SJCRH30 (cell line): ENCODE measurements around the gene OSBPL9. TPM values are rescaled to one million over a fixed set of nuclear protein-coding genes. Genes with fewer than 3 reads are reported as not detected.

Experiments used
- DNase-seq, 2 experiments: peaks; one replicate each; pipeline ENCODE4 v3.0.0-alpha.2; 2015 to 2020
- H3K27ac ChIP-seq: fragments of 250-450 bp; sonication (Bioruptor Pico); 2 replicates; pipeline ENCODE4 v1.5.1; 2020; ENCODE audit warnings: mild to moderate bottlenecking, moderate library complexity
- H3K27me3 ChIP-seq: fragments of 250-450 bp; sonication (Bioruptor Pico); 2 replicates; pipeline ENCODE4 v1.5.1; 2020; ENCODE audit warnings: mild to moderate bottlenecking, moderate library complexity
- H3K36me3 ChIP-seq: fragments of 250-450 bp; sonication (Bioruptor Pico); 2 replicates; pipeline ENCODE4 v1.5.1; 2020; ENCODE audit warnings: mild to moderate bottlenecking, moderate library complexity
- H3K4me1 ChIP-seq: fragments of 250-450 bp; sonication (Bioruptor Pico); 2 replicates; pipeline ENCODE4 v1.5.1; 2020; ENCODE audit warnings: mild to moderate bottlenecking, moderate library complexity
- H3K4me3 ChIP-seq: fragments of 250-450 bp; sonication (Bioruptor Pico); 2 replicates; pipeline ENCODE4 v1.5.1; 2020; ENCODE audit warnings: mild to moderate bottlenecking, moderate library complexity
- H3K9me3 ChIP-seq: fragments of 250-450 bp; sonication (Bioruptor Pico); replicated peaks from 2 replicates; pipeline ENCODE4 v1.5.1; 2020; ENCODE audit warnings: mild to moderate bottlenecking, moderate library complexity
- total RNA-seq: library from RNA; depleted of rRNA; stranded (reverse); fragments of >200 nt; shearing (Covaris generic); gene quantifications from 2 replicates; pipeline ENCODE4 v1.2.3, GENCODE V29; 2014

OSBPL9 gene
- total RNA-seq, 1 experiment from 2014 or later = 147 TPM

DNA sequence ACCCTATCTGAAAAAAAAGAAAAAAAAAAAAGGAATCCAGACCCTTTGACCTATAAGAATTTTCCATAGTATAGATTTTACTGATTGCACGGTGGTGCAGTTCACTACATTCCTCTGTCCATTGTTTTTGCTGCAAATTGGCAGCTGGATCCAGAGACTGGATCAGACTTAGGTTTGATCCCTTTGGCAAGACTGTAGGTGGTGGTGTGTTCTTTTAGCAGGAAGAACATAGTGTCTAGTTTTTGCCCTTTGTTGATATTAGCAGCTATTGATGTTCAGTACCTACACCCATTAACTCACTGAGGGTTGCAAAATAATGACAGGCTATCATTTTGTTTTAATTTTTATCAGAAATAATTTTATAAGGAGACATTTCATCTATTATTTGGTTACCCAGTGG is 37.1 kb downstream of the OSBPL9 start:
- Histone ChIP-seq H3K27me3 (no peaks in the 10 kb centered on the region), H3K27ac (no peak overlapping the region), H3K36me3 (peaks cover 11% of the 10 kb centered on the region; the same call in 1 of the 2 replicates), H3K9me3 (no peaks in the 10 kb centered on the region), H3K4me3 (no peak overlapping the region), H3K4me1 (no peaks in the 10 kb centered on the region)
- DNase-seq = no peak

DNA sequence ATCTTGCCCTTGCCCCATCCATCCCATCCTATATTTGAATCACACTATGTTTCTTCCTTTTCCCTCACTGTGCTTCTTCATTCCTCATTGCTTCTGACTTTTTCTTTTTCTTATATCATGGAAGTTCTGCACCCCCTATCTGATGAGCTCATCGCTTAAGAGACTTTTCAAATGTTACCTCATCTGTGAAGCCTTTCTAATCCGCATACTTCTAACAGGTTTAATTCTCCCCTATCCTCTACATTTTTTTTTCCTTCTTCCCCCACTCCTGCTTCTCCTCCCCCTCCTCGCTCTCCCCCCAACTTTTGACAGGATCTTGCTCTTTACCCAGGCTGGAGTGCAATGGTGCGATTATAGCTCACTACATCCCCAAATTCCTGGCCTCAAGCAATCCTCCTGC is 39.5 kb downstream of the OSBPL9 start:
- peaks cover 10% of the 10 kb centered on the region for H3K4me1 ChIP-seq
- DNase-seq = no peak
- no peaks in the 10 kb centered on the region for H3K27me3 ChIP-seq
- no peaks in the 10 kb centered on the region for H3K9me3 ChIP-seq
- no peak overlapping the region for H3K27ac ChIP-seq
- no peak overlapping the region for H3K4me3 ChIP-seq
- H3K36me3 ChIP-seq = peaks cover 11% of the 10 kb centered on the region; the same call in 1 of the 2 replicates

DNA sequence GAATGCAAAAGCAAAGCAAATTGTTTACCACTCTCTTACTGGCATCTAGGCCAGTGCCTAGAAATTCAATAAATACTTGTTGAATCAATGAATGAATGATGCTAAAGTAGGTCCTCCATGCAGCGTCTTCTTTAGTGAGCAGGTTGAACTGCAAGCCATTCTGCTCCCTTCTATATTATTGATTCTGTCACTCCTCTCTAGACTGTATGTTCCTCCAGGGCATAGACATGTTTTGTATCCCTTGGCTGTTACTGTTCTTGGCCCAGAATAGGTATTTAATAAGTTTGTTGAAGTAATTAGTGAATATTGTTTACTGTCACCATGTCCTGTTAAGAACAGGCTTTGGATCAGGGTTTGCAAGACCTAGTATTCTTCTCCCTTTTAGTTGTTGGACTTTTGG is 43.7 kb downstream of the OSBPL9 start:
- H3K36me3 ChIP-seq = peaks cover 1% of the 10 kb centered on the region; the same call in 1 of the 2 replicates
- H3K4me3 ChIP-seq = no peak overlapping the region
- H3K4me1 ChIP-seq = peaks cover 15% of the 10 kb centered on the region
- no peaks in the 10 kb centered on the region for H3K27me3 ChIP-seq
- H3K27ac ChIP-seq = no peak overlapping the region
- H3K9me3 ChIP-seq = peaks cover 3% of the 10 kb centered on the region; the same call in 1 of the 2 replicates
- no peak for DNase-seq

DNA sequence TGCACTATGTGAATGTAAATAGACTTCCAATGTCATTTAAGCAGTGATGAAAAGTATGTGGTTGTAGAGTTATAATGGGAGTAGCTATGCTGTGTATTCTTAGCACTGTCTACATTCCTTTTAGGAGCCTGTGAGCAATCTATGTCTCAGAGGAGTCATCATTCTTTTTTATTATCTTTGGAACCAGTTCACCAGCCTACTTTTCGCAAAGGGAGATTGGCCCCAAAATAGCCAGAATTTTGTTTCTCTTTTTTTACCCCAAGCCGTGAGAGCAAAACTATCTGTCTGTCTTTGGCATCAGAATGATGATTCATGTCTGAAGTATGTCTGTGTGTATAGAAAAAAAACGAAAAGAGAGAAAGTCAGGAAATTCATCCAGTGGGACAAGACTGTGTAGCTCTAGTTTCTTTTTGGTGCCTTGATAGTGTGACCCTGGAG is 44.2 kb downstream of the OSBPL9 start:
- peaks cover 3% of the 10 kb centered on the region; the same call in 1 of the 2 replicates for H3K9me3 ChIP-seq
- H3K27ac ChIP-seq = 0 out of 2 replicates have a peak overlapping the region, but pooled peaks have one; percentile 15
- H3K27me3 ChIP-seq = no peaks in the 10 kb centered on the region
- H3K36me3 ChIP-seq = no peaks in the 10 kb centered on the region
- H3K4me3 ChIP-seq = no peak overlapping the region
- H3K4me1 ChIP-seq = peaks cover 15% of the 10 kb centered on the region
- DNase-seq = peak in 1 of 2 experiments; percentile 11

DNA sequence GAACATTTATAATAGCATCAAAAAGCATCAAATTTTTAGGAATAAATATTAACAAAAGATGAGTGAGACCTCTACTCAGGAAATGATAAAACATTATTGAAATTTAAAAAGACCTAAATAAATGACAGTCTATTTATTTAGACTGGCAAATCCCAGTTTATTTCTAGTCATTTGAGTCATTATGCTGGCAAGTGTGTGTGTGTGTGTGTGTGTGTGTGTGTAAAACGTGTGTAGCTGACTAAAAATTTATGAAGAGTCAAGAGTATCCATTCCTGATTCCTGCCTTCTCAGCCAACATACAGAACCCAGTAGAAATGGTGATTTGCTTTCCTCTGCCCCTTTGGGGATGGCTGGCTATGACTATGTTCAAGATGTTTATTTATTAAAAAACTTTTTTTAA is 46.2 kb downstream of the OSBPL9 start:
- Histone ChIP-seq H3K9me3 (peaks cover 3% of the 10 kb centered on the region; the same call in 1 of the 2 replicates), H3K27ac (no peak overlapping the region), H3K36me3 (no peaks in the 10 kb centered on the region), H3K4me3 (no peak overlapping the region), H3K4me1 (peaks cover 15% of the 10 kb centered on the region), H3K27me3 (no peaks in the 10 kb centered on the region)
- DNase-seq = no peak

DNA sequence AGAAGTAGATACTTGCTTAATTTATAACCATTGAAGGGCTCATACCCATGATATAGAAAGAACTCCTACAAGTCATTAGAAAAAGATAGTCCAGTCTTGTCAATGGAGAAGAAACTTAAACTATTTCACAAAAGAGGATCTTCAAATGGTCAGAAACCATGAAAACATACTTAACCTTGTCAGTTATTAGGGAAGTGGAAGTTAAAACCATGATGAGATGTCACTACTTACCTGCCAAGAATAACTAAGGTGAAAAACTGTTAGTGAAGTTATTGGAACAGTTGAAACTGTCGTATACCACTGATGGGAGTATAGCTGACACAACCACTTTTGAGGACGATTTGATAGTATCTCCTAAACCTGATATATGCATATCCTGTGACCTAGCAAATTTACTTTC is 46.8 kb downstream of the OSBPL9 start:
- peaks cover 15% of the 10 kb centered on the region for H3K4me1 ChIP-seq
- no peak overlapping the region for H3K27ac ChIP-seq
- DNase-seq = no peak
- peaks cover 3% of the 10 kb centered on the region; the same call in 1 of the 2 replicates for H3K9me3 ChIP-seq
- no peaks in the 10 kb centered on the region for H3K36me3 ChIP-seq
- H3K27me3 ChIP-seq = no peaks in the 10 kb centered on the region
- no peak overlapping the region for H3K4me3 ChIP-seq

DNA sequence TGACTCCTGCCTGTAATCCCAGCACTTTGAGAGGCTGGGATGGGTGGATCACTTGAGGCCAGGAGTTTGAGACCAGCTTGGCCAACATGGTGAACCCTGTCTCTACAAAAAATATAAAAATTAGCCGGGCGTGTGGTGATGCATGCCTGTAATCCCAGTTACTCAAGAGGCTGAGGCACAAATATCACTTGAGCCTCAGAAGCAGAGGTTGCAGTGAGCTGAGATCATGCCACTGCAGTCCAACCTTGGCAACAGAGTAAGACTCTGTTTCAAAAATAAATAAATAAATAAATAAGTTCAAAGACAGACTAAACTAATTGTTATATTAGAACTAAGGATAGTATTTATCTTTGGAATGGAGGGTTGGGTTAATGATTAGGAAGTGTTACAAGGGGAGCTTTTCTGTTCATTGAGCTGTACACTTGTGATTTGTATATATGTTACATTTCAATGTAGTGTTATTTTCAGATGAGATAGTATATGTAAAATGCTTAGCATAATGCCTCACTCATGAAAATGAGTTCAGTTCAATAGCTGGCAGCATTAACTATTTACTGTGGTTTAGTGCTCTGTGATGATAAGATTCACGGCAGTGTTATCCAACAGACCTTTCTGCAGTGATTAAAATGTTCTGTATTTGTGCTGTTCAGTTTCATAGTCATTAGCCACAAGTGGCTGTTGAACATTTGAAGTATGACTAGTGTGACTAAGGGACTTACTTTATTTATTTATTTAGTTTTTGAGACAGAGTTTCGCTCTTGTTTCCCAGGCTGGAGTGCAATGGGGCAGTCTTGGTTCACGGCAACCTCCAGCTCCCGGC is 47.7 kb downstream of the OSBPL9 start:
- H3K27ac ChIP-seq = no peak overlapping the region
- H3K9me3 ChIP-seq = peaks cover 3% of the 10 kb centered on the region; the same call in 1 of the 2 replicates
- no peak for DNase-seq
- H3K27me3 ChIP-seq = no peaks in the 10 kb centered on the region
- no peak overlapping the region for H3K4me3 ChIP-seq
- peaks cover 15% of the 10 kb centered on the region for H3K4me1 ChIP-seq
- H3K36me3 ChIP-seq = no peaks in the 10 kb centered on the region

DNA sequence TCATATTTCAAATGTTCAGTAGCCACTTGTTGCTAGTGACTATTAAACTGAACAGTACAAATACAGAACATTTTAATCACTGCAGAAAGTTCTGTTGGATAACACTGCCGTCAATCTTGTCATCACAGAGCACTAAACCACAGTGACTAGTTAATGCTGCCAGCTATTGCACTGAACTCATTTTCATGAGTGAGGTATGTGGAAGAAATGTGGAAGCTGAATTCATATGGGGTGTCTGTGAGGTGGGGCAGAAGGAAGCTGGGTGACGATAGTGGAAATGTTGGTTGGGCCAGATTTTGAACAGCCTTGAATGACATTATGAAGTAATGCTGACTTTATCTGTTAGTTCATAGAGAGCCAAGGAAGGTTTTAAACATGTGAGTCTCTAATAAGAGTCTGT is 49.6 kb downstream of the OSBPL9 start:
- no peaks in the 10 kb centered on the region for H3K27me3 ChIP-seq
- no peak overlapping the region for H3K27ac ChIP-seq
- H3K4me3 ChIP-seq = no peak overlapping the region
- DNase-seq = no peak
- H3K36me3 ChIP-seq = no peaks in the 10 kb centered on the region
- H3K4me1 ChIP-seq = peaks cover 4% of the 10 kb centered on the region
- peaks cover 3% of the 10 kb centered on the region; the same call in 1 of the 2 replicates for H3K9me3 ChIP-seq

DNA sequence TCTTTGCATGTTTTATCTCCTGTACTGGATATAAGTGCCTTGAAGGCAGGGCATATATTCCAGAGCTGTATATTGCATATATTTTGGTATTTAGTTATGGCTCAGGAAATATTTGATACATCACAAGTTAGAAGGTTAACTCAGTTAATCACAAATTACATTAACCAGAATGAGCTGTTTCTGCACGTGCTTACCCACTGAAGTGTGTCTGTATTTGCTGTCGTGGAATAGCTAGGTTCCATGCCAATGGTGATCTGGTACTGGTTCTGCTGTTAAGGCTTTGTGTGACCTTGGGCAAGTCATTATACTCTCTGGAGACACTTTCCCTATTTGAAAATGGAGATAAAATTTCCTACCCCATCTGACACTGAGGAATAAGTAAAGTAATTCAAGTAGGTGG is 50.7 kb downstream of the OSBPL9 start:
- Histone ChIP-seq H3K4me3 (no peak overlapping the region), H3K4me1 (no peaks in the 10 kb centered on the region), H3K27me3 (no peaks in the 10 kb centered on the region), H3K36me3 (no peaks in the 10 kb centered on the region), H3K9me3 (no peaks in the 10 kb centered on the region), H3K27ac (no peak overlapping the region)
- DNase-seq = no peak

DNA sequence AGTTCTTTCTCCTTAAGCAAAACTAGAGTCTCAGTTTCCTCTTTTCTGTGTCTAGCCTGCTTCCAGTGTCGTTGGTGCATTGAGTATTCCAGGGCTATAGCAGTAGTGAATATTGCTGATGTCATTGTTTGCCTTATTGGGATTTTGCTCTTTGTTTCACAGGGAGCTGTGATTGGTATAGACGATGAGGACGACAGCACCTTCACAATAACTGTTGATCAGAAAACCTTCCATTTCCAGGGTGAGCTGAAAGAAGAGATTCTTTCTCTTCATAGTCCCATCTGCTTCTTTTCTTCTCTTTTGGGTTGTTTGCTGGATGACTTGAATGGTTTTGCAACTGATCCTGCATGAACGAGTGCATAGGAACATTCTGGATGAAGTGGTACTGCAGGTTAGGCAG is 52.4 kb downstream of the OSBPL9 start:
- H3K4me1 ChIP-seq = no peaks in the 10 kb centered on the region
- H3K27ac ChIP-seq = no peak overlapping the region
- H3K4me3 ChIP-seq = no peak overlapping the region
- no peaks in the 10 kb centered on the region for H3K9me3 ChIP-seq
- DNase-seq = no peak
- no peaks in the 10 kb centered on the region for H3K36me3 ChIP-seq
- no peaks in the 10 kb centered on the region for H3K27me3 ChIP-seq

DNA sequence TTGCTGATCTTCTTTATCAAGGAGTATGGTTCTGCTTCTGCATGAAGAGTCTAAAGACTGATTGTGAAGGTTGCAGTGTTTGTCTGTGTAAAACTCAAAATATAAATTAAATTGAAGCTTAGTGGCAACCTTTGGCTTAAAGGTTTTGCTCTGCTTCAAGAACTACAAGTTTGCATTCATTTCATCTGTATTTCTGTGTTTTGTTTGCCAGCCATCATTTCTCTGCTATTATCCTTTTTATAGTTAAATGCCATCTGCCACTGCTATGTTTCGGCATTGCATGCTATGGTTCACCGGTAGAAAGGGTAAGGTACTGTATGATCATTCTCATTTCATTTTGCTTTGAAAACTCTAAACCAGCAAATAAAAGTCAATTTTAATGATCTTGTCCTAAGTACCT is 52.9 kb downstream of the OSBPL9 start:
- H3K27me3 ChIP-seq = no peaks in the 10 kb centered on the region
- H3K4me1 ChIP-seq = no peaks in the 10 kb centered on the region
- H3K36me3 ChIP-seq = no peaks in the 10 kb centered on the region
- no peak for DNase-seq
- no peak overlapping the region for H3K27ac ChIP-seq
- H3K4me3 ChIP-seq = no peak overlapping the region
- H3K9me3 ChIP-seq = no peaks in the 10 kb centered on the region

DNA sequence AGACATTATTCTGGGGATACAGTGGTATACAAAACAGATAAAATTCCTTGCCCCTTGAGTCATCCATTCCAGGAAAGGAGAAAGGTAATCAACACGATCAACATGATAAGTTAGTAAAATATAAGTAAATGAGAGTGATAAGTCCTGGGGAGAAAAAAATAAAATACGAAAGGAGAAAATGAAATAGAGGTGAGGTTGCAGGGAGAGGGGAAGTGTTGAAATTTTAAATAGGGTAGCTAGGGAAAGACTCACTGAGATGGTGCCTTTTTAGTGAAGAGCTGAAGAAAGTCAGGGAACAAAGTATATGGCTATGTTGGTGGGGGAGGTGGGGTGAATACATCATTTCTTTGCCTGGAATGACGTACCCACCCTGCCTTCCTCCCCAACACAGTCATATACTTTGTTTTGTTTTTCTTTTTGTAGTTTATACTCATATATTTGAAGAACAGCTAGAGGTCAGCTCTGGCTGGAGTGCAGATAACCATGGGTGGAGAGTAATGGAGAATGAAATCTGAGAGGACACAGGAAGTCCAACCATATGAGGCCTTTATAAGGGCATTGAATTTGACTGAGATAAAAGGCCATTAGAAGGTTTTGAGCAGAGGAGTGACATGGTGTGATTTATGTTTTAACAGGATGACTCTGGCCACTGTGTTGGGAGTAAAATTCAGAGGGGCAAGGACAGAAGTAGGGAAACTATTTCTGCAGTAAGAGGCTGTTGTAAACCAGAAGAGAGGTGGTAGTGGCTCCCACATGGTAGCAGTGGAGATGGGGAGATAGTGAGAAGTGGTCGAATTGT is 54.8 kb downstream of the OSBPL9 start:
- Histone ChIP-seq H3K36me3 (no peaks in the 10 kb centered on the region), H3K27ac (no peak overlapping the region), H3K4me3 (no peak overlapping the region), H3K9me3 (no peaks in the 10 kb centered on the region), H3K27me3 (no peaks in the 10 kb centered on the region), H3K4me1 (no peaks in the 10 kb centered on the region)
- no peak for DNase-seq

DNA sequence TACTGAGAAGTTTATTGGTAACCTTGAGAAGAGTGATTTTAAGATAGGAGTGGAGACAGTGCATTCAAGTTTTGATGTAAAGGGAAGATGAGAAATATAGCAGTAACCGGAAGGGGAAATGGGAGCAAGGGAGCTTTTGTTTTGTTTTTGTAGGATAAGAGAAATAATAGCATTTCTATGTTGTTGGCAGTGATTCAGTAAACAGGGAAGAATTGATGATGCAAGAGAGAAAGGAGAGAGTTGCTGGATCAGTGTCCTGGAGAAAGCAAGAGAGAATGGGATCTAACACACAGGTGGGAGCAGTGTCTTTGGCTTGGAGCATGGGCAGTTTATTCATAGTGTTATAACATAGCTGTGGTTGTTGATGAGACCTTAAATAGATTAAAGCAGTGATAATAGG is 56.4 kb downstream of the OSBPL9 start:
- Histone ChIP-seq H3K4me1 (no peaks in the 10 kb centered on the region), H3K4me3 (no peak overlapping the region), H3K27ac (no peak overlapping the region), H3K9me3 (no peaks in the 10 kb centered on the region), H3K27me3 (no peaks in the 10 kb centered on the region), H3K36me3 (no peaks in the 10 kb centered on the region)
- DNase-seq = no peak

DNA sequence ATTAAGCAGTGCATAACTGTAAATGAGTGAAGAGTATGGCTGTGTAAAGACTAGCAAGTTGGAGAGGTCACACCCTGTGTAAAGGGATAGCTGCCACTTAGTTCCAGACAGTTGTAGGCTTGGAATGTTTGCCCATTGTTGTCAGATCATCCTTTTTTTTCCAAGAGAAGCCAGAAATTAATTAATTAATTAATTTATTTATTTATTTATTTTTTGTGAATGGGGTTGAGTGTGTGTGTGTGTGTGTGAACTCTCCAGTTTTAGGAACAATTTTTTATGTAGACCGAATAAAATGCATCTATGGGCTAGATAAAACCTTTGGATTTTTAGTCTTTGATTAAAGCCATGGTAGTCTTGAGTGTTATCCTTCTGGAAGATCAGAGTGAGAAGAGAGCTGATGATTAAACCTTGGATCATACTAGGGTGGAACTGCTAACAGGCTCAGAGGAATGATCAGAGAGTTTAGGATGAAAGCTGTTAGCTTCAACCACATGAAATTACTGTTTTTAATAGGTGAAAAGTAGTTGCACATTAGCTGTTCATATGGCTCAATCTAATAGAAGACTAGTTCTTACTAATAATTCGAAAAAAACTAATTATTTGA is 58.4 kb downstream of the OSBPL9 start:
- Histone ChIP-seq H3K4me1 (no peaks in the 10 kb centered on the region), H3K4me3 (no peak overlapping the region), H3K9me3 (no peaks in the 10 kb centered on the region), H3K27me3 (no peaks in the 10 kb centered on the region), H3K27ac (no peak overlapping the region), H3K36me3 (no peaks in the 10 kb centered on the region)
- DNase-seq = no peak

DNA sequence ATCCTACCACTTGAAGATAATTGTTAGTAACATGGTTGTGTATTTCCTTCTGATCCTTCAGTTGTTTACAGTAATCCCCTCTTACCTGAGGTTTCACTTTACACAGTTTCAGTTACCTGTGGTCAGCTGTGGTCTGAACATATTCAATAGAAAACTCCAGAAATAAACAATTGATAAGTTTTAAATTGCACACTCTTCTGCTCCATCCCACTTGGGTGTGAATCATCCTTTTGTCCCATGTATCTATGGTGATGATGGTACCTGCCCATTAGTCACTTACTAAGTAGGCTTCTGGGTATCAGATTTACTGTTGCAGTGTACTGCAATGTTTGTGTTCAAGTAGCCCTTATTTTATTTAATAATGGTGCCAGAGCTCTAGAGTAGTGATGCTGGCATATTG is 62.5 kb downstream of the OSBPL9 start:
- no peaks in the 10 kb centered on the region for H3K4me1 ChIP-seq
- H3K27ac ChIP-seq = no peak overlapping the region
- H3K36me3 ChIP-seq = no peaks in the 10 kb centered on the region
- no peaks in the 10 kb centered on the region for H3K27me3 ChIP-seq
- no peak overlapping the region for H3K4me3 ChIP-seq
- no peaks in the 10 kb centered on the region for H3K9me3 ChIP-seq
- DNase-seq = no peak
